Neural crest cell (in vitro differentiated cells): ENCODE results near the gene KLF11. TPM values are rescaled to one million over a fixed set of nuclear protein-coding genes. Genes with fewer than 3 reads are reported as not detected.

Experiments
- DNase-seq: peaks from one replicate; pipeline ENCODE4 v3.0.0; 2021; ENCODE audit warnings: low read depth, mixed read lengths, low spot score
- H3K27ac Mint-ChIP-seq: one replicate; pipeline ENCODE4 v1.8.0; 2021; ENCODE audit warnings: mild to moderate bottlenecking, mixed read lengths; ENCODE audit not compliant: unreplicated experiment
- H3K27me3 Mint-ChIP-seq: 2 replicates; pipeline ENCODE4 v1.8.0; 2021; ENCODE audit warnings: low read depth, mild to moderate bottlenecking, mixed read lengths
- H3K36me3 Mint-ChIP-seq: 2 replicates; pipeline ENCODE4 v1.8.0; 2021; ENCODE audit warnings: low read depth, mild to moderate bottlenecking, mixed read lengths
- H3K4me1 Mint-ChIP-seq: 2 replicates; pipeline ENCODE4 v1.8.0; 2021; ENCODE audit warnings: mixed read lengths
- H3K4me3 Mint-ChIP-seq: one replicate; pipeline ENCODE4 v1.8.0; 2021; ENCODE audit warnings: mild to moderate bottlenecking, mixed read lengths
- H3K9me3 Mint-ChIP-seq: 2 replicates; pipeline ENCODE4 v1.8.0; 2021; ENCODE audit warnings: mixed read lengths
- total RNA-seq: library from RNA; stranded (reverse); gene quantifications from 2 replicates; pipeline ENCODE4 v1.2.1, GENCODE V29; 2021
- TF ChIP-seq, protein P1 (sequence below): fragments of 200-600 bp; sonication (generic); conservative IDR thresholded peaks from 2 replicates; pipeline ENCODE4 v1.5.0; 2021; ENCODE audit warnings: antibody characterized with exemption, mild to moderate bottlenecking

KLF11 gene
- total RNA-seq, 1 donor from 2014 or later, result 8.2 TPM

GRCh38 chr2:10075571-10076209 lies 32.3 kb downstream of the KLF11 start:
- no peaks in the 10 kb centered on the region for H3K36me3 Mint-ChIP-seq
- DNase-seq, result no peak
- peaks cover 4% of the 10 kb centered on the region for H3K4me1 Mint-ChIP-seq
- no peaks in the 10 kb centered on the region for H3K9me3 Mint-ChIP-seq
- H3K27me3 Mint-ChIP-seq, result peaks cover 68% of the 10 kb centered on the region
- TF ChIP-seq, protein P1, sequence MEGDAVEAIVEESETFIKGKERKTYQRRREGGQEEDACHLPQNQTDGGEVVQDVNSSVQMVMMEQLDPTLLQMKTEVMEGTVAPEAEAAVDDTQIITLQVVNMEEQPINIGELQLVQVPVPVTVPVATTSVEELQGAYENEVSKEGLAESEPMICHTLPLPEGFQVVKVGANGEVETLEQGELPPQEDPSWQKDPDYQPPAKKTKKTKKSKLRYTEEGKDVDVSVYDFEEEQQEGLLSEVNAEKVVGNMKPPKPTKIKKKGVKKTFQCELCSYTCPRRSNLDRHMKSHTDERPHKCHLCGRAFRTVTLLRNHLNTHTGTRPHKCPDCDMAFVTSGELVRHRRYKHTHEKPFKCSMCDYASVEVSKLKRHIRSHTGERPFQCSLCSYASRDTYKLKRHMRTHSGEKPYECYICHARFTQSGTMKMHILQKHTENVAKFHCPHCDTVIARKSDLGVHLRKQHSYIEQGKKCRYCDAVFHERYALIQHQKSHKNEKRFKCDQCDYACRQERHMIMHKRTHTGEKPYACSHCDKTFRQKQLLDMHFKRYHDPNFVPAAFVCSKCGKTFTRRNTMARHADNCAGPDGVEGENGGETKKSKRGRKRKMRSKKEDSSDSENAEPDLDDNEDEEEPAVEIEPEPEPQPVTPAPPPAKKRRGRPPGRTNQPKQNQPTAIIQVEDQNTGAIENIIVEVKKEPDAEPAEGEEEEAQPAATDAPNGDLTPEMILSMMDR, result no peak
- no peak overlapping the region for H3K27ac Mint-ChIP-seq
- no peak overlapping the region for H3K4me3 Mint-ChIP-seq

DNA sequence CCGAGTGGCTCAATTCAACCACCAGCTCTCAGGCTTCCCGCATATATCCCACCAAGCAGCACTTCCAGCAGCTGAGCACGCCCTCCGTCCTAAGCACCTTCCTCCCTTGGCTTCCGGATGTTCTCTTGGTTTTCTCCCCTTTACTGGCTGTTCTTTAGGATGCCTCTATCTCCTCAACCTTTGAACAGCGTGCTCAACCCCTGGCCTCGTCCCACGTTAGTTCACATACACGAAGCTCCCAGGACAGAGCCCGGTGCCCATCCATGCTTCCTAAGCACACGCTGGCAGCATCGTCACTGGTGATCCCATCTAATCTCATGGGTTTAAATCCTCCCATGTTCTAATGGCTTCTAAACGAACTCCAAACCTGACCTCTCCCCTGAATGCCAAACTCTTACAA lies 33.2 kb downstream of the KLF11 start:
- H3K27ac Mint-ChIP-seq, result no peak overlapping the region
- H3K4me3 Mint-ChIP-seq, result no peak overlapping the region
- no peaks in the 10 kb centered on the region for H3K9me3 Mint-ChIP-seq
- TF ChIP-seq, protein P1, result no peak
- no peaks in the 10 kb centered on the region for H3K36me3 Mint-ChIP-seq
- H3K27me3 Mint-ChIP-seq, result peaks cover 76% of the 10 kb centered on the region
- DNase-seq, result no peak
- H3K4me1 Mint-ChIP-seq, result peaks cover 4% of the 10 kb centered on the region

- TF ChIP-seq, protein P1, result no peak
- Mint-ChIP-seq H3K36me3 (no peaks in the 10 kb centered on the region), H3K27me3 (peaks cover 82% of the 10 kb centered on the region)
Observed at GRCh38 chr2:10076988-10077527, 33.7 kb downstream of the KLF11 start.

DNA sequence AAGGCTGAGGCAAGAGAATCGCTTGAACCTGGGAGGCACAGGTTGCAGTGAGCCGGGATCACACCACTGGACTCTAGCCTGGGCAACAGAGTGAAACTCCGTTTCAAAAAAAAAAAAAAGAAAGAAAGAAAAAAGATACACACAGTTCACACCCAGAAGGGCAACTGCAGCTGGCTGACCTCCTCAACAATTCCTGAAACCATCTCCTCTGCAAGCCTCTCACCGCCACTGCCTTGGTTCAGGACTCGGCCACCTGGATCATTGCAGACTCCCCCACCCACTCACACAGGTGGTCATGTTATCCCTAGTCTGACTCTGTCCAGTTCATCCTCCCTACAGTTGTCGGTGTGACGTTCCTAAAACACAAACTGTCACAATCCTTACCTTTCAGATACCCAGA lies 34.7 kb downstream of the KLF11 start:
- Mint-ChIP-seq H3K9me3 (no peaks in the 10 kb centered on the region), H3K27ac (no peak overlapping the region), H3K4me1 (peaks cover 4% of the 10 kb centered on the region), H3K27me3 (peaks cover 87% of the 10 kb centered on the region), H3K4me3 (peak overlapping the region; percentile 3), H3K36me3 (no peaks in the 10 kb centered on the region)
- TF ChIP-seq, protein P1, result no peak
- no peak for DNase-seq

More at GRCh38 chr2:10076988-10077527, 33.7 kb downstream of the KLF11 start:
- no peaks in the 10 kb centered on the region for H3K9me3 Mint-ChIP-seq
- H3K4me1 Mint-ChIP-seq, result peaks cover 4% of the 10 kb centered on the region
- no peak overlapping the region for H3K27ac Mint-ChIP-seq
- no peak overlapping the region for H3K4me3 Mint-ChIP-seq
- DNase-seq, result no peak

GRCh38 chr2:10078704-10079265 lies 35.4 kb downstream of the KLF11 start:
- H3K27ac Mint-ChIP-seq, result no peak overlapping the region
- H3K4me1 Mint-ChIP-seq, result peaks cover 4% of the 10 kb centered on the region
- H3K36me3 Mint-ChIP-seq, result no peaks in the 10 kb centered on the region
- peaks cover 89% of the 10 kb centered on the region for H3K27me3 Mint-ChIP-seq
- TF ChIP-seq, protein P1, result no peak
- no peaks in the 10 kb centered on the region for H3K9me3 Mint-ChIP-seq
- H3K4me3 Mint-ChIP-seq, result peak overlapping the region; percentile 81
- DNase-seq, result no peak
